WTC11 (cell line): ENCODE data around the gene MAT2A. TPM values are rescaled to one million over a fixed set of nuclear protein-coding genes. Genes with fewer than 3 reads are reported as not detected.

Source experiments
- ATAC-seq: fragments of 200-7000 bp; cut with Tn5 transposase; 2 replicates; pipeline ENCODE4 v1.10.0; 2021; ENCODE audit warnings: mild to moderate bottlenecking, moderate library complexity
- CTCF ChIA-PET: fragments of 300-600 bp; sonication (Branson Sonifier 250); formaldehyde crosslinking; loops from one replicate; lab custom pipeline; 2021; ENCODE audit warnings: antibody characterized with exemption; lab: Charles Lee
- POLR2A ChIA-PET: fragments of 350-600 bp; sonication (Branson Sonifier 250); formaldehyde crosslinking; loops from one replicate; lab custom pipeline; 2021; ENCODE audit warnings: antibody characterized with exemption; lab: Charles Lee
- DNase-seq: peaks from one replicate; pipeline ENCODE4 v3.0.0; 2021; ENCODE audit warnings: low spot score
- H3K27ac Mint-ChIP-seq: 2 replicates; pipeline ENCODE4 v1.8.0; 2021; ENCODE audit warnings: mixed read lengths
- H3K27me3 Mint-ChIP-seq: 2 replicates; pipeline ENCODE4 v1.8.0; 2021; ENCODE audit warnings: low read depth, mild to moderate bottlenecking, moderate library complexity, mixed read lengths
- H3K36me3 Mint-ChIP-seq: 2 replicates; pipeline ENCODE4 v1.8.0; 2021; ENCODE audit warnings: mixed read lengths
- H3K4me1 Mint-ChIP-seq: 2 replicates; pipeline ENCODE4 v1.8.0; 2022; ENCODE audit warnings: mixed read lengths
- H3K4me3 Mint-ChIP-seq: 2 replicates; pipeline ENCODE4 v1.8.0; 2021; ENCODE audit warnings: mild to moderate bottlenecking, moderate library complexity, mixed read lengths
- H3K9me3 Mint-ChIP-seq: 2 replicates; pipeline ENCODE4 v1.8.0; 2021; ENCODE audit warnings: mixed read lengths
- ATF1 ChIP-seq: sonication (generic); formaldehyde crosslinking; IDR thresholded peaks from 2 replicates; pipeline ENCODE4 v1.8.1; 2023; ENCODE audit warnings: mild to moderate bottlenecking, moderate library complexity, missing genetic modification reagents
- GABPB1 ChIP-seq: sonication (generic); formaldehyde crosslinking; IDR thresholded peaks from 2 replicates; pipeline ENCODE4 v1.8.1; 2023; ENCODE audit warnings: mild to moderate bottlenecking, missing genetic modification reagents
- HMGA2 ChIP-seq: fragments of 250-450 bp; sonication (Bioruptor Pico); IDR thresholded peaks from 2 replicates; pipeline ENCODE4 v1.4.0; 2021; ENCODE audit warnings: mild to moderate bottlenecking, moderate library complexity
- NFE2L1 ChIP-seq: sonication (generic); formaldehyde crosslinking; IDR thresholded peaks from 2 replicates; pipeline ENCODE4 v1.8.1; 2023; ENCODE audit warnings: missing genetic modification reagents
- OVOL2 ChIP-seq: fragments of 250-450 bp; sonication (Bioruptor Pico); IDR thresholded peaks from 2 replicates; pipeline ENCODE4 v1.9.0; 2021; ENCODE audit warnings: mild to moderate bottlenecking, borderline replicate concordance
- SOX15 ChIP-seq: fragments of 250-450 bp; sonication (Bioruptor Pico); IDR thresholded peaks from 2 replicates; pipeline ENCODE4 v1.9.0; 2021; ENCODE audit warnings: mild to moderate bottlenecking
- SP1 ChIP-seq: sonication (generic); formaldehyde crosslinking; conservative IDR thresholded peaks from 2 replicates; pipeline ENCODE4 v1.8.1; 2022; ENCODE audit warnings: missing genetic modification reagents
- ZNF219 ChIP-seq: sonication (generic); formaldehyde crosslinking; IDR thresholded peaks from 2 replicates; pipeline ENCODE4 v1.8.0; 2023; ENCODE audit warnings: missing genetic modification reagents, mild to moderate bottlenecking, borderline replicate concordance
- ZNF232 ChIP-seq: sonication (generic); formaldehyde crosslinking; IDR thresholded peaks from 2 replicates; pipeline ENCODE4 v1.8.0; 2022; ENCODE audit warnings: mild to moderate bottlenecking, missing genetic modification reagents
- total RNA-seq: library from RNA; stranded (reverse); gene quantifications from 3 replicates; pipeline ENCODE4 v1.2.3, GENCODE V29; 2021
- TF ChIP-seq, protein P1 (sequence below): sonication (generic); formaldehyde crosslinking; IDR thresholded peaks from 2 replicates; pipeline ENCODE4 v1.8.1; 2023; ENCODE audit warnings: mild to moderate bottlenecking, moderate library complexity, missing genetic modification reagents
- TF ChIP-seq, protein P2 (sequence below): sonication (generic); formaldehyde crosslinking; IDR thresholded peaks from 2 replicates; pipeline ENCODE4 v1.8.1; 2023; ENCODE audit warnings: mild to moderate bottlenecking, missing genetic modification reagents, borderline replicate concordance
- TF ChIP-seq, protein P3 (sequence below): fragments of 200-600 bp; IDR thresholded peaks from 2 replicates; pipeline ENCODE4 v1.8.0; 2022; ENCODE audit warnings: antibody characterized with exemption
- TF ChIP-seq, protein P4 (sequence below): sonication (generic); formaldehyde crosslinking; IDR thresholded peaks from 2 replicates; pipeline ENCODE4 v1.8.1; 2022; ENCODE audit warnings: mild to moderate bottlenecking, missing genetic modification reagents, moderate library complexity, borderline replicate concordance
- TF ChIP-seq, protein P5 (sequence below): sonication (generic); formaldehyde crosslinking; IDR thresholded peaks from 2 replicates; pipeline ENCODE4 v1.8.1; 2023; ENCODE audit warnings: mild to moderate bottlenecking, missing genetic modification reagents, moderate library complexity
- TF ChIP-seq, protein P6 (sequence below): sonication (generic); formaldehyde crosslinking; IDR thresholded peaks from 2 replicates; pipeline ENCODE4 v1.8.0; 2022; ENCODE audit warnings: mild to moderate bottlenecking, missing genetic modification reagents

The MAT2A gene
- total RNA-seq, 1 experiment from 2014 or later, result 222 TPM

DNA sequence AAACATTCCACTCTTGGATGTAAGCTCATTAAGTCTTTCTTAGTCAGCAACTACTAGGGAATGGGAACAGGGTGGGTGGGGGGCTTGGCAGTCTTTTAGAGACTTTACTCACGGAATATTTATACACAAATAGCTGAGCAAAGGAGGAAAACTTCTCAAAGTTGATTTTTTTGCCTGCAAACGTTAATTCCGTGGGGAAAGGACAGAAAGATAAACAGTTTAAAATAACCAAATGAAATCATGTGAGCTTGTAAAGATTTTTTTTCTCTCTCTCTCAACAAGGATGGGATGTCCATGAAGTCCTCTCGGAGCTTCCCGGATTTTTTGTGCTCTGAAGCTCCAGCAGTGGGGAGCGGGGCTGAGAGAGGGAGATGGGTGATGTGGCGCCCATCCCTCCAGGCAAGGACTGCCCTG is 32.2 kb upstream of the MAT2A start:
- Mint-ChIP-seq H3K4me3 (no peak overlapping the region), H3K36me3 (no peaks in the 10 kb centered on the region), H3K27ac (no peak overlapping the region), H3K9me3 (no peaks in the 10 kb centered on the region), H3K27me3 (no peaks in the 10 kb centered on the region), H3K4me1 (no peaks in the 10 kb centered on the region)
- ChIA-PET POLR2A (interaction anchor here (0.9 kb wide), 1 partner anchor 45 kb away, joined by 3 read pairs; no protein-coding TSS in a partner anchor), CTCF (interaction anchor here (0.7 kb wide), 1 partner anchor 84 kb away, joined by 8 read pairs; no protein-coding TSS in a partner anchor)
- ATAC-seq (no peak), DNase-seq (no peak)
- TF ChIP-seq OVOL2, result no peak

DNA sequence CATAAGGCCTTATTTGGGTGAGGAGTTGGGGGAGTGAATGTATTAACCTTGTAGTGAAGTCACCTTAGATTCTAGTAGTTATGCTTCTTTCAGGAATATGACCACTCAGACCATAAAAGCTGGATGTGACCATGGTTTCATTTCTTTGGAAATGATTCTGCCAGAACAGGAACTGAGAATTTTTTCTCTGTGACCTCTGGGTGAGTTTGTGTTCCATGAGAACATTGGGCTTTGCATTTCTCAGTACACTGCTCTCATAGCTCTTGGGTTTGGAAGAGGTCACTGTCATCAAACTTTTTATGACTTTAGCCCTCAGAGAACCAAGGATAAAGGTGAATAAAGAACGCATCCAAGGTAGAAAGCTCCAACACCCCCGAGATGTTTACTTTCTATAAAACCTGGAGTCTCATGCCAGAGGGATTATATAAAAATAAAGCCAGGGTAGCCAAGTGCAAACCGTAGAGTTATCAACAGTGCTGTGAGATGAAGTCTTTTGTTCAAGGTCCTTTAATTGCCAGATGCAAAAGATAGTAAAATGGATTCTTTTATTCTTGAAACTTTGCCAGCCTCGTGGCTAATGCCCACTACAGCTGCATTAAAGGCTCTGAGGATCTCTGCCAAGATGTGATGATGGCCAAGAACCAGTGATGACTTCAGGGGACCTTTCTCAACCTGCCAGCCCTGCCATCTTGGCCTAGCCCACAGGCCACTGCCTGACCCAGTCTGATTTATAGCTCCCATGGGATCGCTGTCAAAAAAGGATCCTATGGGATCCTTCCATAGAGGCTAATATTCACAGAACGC is 27.8 kb upstream of the MAT2A start:
- no peak for ATAC-seq
- CTCF ChIA-PET, result interaction anchor here (0.7 kb wide), 1 partner anchor 29 kb away, joined by 3 read pairs; no protein-coding TSS in a partner anchor
- no peaks in the 10 kb centered on the region for H3K4me1 Mint-ChIP-seq

DNA sequence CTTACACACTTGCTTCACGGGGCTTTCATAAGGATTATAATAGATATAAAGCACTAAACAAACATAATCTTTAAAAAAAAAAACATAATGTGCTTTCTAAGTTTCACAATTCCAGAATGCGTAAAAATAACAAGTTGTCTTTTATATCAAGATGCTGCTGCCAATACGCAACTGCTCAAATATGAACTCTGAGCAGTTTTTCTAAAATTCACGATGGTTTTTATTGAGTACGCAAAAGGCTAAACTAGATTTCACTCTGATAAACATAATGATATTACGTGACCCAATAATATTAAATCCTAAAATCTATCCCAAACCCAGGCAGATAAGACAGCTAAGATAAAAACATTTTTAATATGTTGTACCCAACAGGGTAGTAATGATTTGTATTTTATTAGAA is 24.6 kb upstream of the MAT2A start:
- ATAC-seq (no peak), DNase-seq (no peak)
- H3K4me3 Mint-ChIP-seq, result no peak overlapping the region
- no peak overlapping the region for H3K27ac Mint-ChIP-seq
- no peaks in the 10 kb centered on the region for H3K4me1 Mint-ChIP-seq
- no peaks in the 10 kb centered on the region; the same call in 1 of the 2 replicates for H3K27me3 Mint-ChIP-seq
- no peaks in the 10 kb centered on the region for H3K36me3 Mint-ChIP-seq
- CTCF ChIA-PET, result interaction anchor here (1.0 kb wide), 1 partner anchor 93 kb away, joined by 3 read pairs; no protein-coding TSS in a partner anchor
- POLR2A ChIA-PET, result no interaction called here
- H3K9me3 Mint-ChIP-seq, result no peaks in the 10 kb centered on the region
- TF ChIP-seq, protein P1, sequence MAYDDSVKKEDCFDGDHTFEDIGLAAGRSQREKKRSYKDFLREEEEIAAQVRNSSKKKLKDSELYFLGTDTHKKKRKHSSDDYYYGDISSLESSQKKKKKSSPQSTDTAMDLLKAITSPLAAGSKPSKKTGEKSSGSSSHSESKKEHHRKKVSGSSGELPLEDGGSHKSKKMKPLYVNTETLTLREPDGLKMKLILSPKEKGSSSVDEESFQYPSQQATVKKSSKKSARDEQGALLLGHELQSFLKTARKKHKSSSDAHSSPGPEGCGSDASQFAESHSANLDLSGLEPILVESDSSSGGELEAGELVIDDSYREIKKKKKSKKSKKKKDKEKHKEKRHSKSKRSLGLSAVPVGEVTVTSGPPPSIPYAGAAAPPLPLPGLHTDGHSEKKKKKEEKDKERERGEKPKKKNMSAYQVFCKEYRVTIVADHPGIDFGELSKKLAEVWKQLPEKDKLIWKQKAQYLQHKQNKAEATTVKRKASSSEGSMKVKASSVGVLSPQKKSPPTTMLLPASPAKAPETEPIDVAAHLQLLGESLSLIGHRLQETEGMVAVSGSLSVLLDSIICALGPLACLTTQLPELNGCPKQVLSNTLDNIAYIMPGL (CRISPR knock-in tag), result no peak
- TF ChIP-seq, protein P2, sequence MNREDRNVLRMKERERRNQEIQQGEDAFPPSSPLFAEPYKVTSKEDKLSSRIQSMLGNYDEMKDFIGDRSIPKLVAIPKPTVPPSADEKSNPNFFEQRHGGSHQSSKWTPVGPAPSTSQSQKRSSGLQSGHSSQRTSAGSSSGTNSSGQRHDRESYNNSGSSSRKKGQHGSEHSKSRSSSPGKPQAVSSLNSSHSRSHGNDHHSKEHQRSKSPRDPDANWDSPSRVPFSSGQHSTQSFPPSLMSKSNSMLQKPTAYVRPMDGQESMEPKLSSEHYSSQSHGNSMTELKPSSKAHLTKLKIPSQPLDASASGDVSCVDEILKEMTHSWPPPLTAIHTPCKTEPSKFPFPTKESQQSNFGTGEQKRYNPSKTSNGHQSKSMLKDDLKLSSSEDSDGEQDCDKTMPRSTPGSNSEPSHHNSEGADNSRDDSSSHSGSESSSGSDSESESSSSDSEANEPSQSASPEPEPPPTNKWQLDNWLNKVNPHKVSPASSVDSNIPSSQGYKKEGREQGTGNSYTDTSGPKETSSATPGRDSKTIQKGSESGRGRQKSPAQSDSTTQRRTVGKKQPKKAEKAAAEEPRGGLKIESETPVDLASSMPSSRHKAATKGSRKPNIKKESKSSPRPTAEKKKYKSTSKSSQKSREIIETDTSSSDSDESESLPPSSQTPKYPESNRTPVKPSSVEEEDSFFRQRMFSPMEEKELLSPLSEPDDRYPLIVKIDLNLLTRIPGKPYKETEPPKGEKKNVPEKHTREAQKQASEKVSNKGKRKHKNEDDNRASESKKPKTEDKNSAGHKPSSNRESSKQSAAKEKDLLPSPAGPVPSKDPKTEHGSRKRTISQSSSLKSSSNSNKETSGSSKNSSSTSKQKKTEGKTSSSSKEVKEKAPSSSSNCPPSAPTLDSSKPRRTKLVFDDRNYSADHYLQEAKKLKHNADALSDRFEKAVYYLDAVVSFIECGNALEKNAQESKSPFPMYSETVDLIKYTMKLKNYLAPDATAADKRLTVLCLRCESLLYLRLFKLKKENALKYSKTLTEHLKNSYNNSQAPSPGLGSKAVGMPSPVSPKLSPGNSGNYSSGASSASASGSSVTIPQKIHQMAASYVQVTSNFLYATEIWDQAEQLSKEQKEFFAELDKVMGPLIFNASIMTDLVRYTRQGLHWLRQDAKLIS (CRISPR knock-in tag), result no peak
- TF ChIP-seq, protein P3, sequence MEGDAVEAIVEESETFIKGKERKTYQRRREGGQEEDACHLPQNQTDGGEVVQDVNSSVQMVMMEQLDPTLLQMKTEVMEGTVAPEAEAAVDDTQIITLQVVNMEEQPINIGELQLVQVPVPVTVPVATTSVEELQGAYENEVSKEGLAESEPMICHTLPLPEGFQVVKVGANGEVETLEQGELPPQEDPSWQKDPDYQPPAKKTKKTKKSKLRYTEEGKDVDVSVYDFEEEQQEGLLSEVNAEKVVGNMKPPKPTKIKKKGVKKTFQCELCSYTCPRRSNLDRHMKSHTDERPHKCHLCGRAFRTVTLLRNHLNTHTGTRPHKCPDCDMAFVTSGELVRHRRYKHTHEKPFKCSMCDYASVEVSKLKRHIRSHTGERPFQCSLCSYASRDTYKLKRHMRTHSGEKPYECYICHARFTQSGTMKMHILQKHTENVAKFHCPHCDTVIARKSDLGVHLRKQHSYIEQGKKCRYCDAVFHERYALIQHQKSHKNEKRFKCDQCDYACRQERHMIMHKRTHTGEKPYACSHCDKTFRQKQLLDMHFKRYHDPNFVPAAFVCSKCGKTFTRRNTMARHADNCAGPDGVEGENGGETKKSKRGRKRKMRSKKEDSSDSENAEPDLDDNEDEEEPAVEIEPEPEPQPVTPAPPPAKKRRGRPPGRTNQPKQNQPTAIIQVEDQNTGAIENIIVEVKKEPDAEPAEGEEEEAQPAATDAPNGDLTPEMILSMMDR, result no peak
- no peak for TF ChIP-seq ZNF219 (CRISPR knock-in tag)
- TF ChIP-seq GABPB1 (CRISPR knock-in tag), result no peak
- no peak for TF ChIP-seq ATF1 (CRISPR knock-in tag)
- TF ChIP-seq ZNF232 (CRISPR knock-in tag), result no peak
- TF ChIP-seq, protein P4, sequence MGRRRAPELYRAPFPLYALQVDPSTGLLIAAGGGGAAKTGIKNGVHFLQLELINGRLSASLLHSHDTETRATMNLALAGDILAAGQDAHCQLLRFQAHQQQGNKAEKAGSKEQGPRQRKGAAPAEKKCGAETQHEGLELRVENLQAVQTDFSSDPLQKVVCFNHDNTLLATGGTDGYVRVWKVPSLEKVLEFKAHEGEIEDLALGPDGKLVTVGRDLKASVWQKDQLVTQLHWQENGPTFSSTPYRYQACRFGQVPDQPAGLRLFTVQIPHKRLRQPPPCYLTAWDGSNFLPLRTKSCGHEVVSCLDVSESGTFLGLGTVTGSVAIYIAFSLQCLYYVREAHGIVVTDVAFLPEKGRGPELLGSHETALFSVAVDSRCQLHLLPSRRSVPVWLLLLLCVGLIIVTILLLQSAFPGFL, result no peak
- no peak for TF ChIP-seq SP1 (CRISPR knock-in tag)
- TF ChIP-seq, protein P5, sequence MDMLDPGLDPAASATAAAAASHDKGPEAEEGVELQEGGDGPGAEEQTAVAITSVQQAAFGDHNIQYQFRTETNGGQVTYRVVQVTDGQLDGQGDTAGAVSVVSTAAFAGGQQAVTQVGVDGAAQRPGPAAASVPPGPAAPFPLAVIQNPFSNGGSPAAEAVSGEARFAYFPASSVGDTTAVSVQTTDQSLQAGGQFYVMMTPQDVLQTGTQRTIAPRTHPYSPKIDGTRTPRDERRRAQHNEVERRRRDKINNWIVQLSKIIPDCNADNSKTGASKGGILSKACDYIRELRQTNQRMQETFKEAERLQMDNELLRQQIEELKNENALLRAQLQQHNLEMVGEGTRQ, result no peak

More for the DNA sequence above, 27.8 kb upstream of the MAT2A start:
- no peaks in the 10 kb centered on the region for H3K9me3 Mint-ChIP-seq
- no peaks in the 10 kb centered on the region for H3K27me3 Mint-ChIP-seq
- TF ChIP-seq, protein P4, result no peak
- TF ChIP-seq ATF1 (CRISPR knock-in tag) (no peak), NFE2L1 (CRISPR knock-in tag) (no peak), SOX15 (CRISPR knock-in tag) (no peak), HMGA2 (CRISPR knock-in tag) (no peak), SP1 (CRISPR knock-in tag) (no peak)
- TF ChIP-seq, protein P6, sequence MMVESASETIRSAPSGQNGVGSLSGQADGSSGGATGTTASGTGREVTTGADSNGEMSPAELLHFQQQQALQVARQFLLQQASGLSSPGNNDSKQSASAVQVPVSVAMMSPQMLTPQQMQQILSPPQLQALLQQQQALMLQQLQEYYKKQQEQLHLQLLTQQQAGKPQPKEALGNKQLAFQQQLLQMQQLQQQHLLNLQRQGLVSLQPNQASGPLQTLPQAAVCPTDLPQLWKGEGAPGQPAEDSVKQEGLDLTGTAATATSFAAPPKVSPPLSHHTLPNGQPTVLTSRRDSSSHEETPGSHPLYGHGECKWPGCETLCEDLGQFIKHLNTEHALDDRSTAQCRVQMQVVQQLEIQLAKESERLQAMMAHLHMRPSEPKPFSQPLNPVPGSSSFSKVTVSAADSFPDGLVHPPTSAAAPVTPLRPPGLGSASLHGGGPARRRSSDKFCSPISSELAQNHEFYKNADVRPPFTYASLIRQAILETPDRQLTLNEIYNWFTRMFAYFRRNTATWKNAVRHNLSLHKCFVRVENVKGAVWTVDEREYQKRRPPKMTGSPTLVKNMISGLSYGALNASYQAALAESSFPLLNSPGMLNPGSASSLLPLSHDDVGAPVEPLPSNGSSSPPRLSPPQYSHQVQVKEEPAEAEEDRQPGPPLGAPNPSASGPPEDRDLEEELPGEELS, result no peak
- TF ChIP-seq, all 79 proteins: peak for 0
- H3K27ac Mint-ChIP-seq, result no peak overlapping the region
- H3K36me3 Mint-ChIP-seq, result no peaks in the 10 kb centered on the region
- POLR2A ChIA-PET, result interaction anchor here (0.7 kb wide), 1 partner anchor 28 kb away, joined by 5 read pairs; the partner anchor contains the start of gene MAT2A
- DNase-seq, result no peak
- H3K4me3 Mint-ChIP-seq, result no peak overlapping the region
